Measurements from ENCODE around the gene TOMM20.

TOMM20 gene

DNA sequence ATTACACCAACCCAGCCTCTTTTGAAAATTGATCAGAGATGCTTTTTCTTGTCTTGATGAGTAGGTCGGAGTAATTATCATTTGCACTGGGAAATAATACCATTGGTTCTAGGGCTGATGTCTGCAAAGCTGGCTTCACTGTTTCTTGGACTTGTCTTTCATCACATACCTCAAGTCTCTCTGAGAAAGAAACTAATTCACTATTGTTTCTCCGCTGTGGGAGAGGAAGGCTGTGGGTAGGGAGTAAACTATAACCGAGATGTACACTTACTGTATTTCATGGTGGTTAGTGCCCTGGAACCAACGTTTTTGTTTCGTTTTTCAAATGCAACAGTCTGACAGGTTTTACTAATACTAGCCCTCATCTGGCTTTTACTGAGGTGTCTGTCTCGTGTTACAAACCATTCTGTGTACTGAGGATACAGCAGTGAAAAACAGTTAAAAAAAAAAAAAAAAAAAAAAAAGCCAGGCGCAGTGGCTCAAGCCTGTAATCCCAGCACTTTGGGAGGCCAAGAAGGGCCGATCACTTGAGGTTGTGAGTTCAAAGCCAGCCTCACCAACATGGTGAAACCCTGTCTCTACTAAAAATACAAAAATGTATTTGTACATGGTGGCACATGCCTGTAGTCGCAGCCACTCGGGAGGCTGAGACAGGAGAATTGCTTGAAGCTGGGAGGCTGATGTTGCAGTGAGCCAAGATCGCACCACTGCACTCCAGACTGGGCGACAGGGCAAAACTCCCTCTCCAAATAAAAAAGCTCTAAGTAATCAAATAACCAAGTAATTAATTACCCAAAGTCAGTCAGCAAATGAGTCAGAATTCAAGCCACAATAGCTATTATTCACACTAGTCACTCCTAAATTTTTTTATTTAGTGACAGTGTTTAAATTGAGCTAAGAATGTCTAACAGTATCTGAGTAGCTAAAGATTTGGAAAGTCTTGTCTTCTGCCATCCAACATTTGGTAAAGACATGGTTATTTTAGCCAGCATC, 23.3 kb downstream of the TOMM20 start (continued):
- TF ChIP-seq ZNF792 (tag by site-specific recombination; IDR thresholded peaks at IDR 0.05), result no peak
- TF ChIP-seq ZNF623 (tag by site-specific recombination; IDR thresholded peaks at IDR 0.05), result no peak
- TF ChIP-seq MEIS1 (CRISPR knock-in tag; IDR thresholded peaks at IDR 0.05; ENCODE audit: borderline replicate concordance), result no peak
- TF ChIP-seq KLF9 (tag by site-specific recombination; IDR thresholded peaks at IDR 0.05; ENCODE audit: low read depth), result no peak
- TF ChIP-seq, protein P1, sequence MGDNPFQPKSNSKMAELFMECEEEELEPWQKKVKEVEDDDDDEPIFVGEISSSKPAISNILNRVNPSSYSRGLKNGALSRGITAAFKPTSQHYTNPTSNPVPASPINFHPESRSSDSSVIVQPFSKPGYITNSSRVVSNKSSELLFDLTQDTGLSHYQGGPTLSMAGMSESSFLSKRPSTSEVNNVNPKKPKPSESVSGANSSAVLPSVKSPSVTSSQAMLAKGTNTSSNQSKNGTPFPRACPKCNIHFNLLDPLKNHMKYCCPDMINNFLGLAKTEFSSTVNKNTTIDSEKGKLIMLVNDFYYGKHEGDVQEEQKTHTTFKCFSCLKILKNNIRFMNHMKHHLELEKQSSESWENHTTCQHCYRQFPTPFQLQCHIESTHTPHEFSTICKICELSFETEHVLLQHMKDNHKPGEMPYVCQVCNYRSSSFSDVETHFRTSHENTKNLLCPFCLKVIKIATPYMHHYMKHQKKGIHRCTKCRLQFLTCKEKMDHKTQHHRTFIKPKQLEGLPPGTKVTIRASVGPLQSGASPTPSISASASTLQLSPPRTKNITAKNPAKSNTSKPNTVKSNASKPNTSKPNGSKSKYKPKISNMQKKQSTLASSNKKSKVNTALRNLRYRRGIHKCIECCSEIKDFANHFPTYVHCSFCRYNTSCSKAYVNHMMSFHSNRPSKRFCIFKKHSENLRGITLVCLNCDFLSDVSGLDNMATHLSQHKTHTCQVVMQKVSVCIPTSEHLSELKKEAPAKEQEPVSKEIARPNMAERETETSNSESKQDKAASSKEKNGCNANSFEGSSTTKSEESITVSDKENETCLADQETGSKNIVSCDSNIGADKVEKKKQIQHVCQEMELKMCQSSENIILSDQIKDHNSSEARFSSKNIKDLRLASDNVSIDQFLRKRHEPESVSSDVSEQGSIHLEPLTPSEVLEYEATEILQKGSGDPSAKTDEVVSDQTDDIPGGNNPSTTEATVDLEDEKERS (tag by site-specific recombination; IDR thresholded peaks at IDR 0.05), result no peak
- TF ChIP-seq ZNF521 (tag by site-specific recombination; IDR thresholded peaks at IDR 0.05), result no peak
- no peak for TF ChIP-seq ZNF221 (tag by site-specific recombination; IDR thresholded peaks at IDR 0.05; ENCODE audit: borderline replicate concordance)
- peak; percentile 44 for TF ChIP-seq GLIS1 (tag by site-specific recombination; IDR thresholded peaks at IDR 0.05)
- TF ChIP-seq ZBTB20 (tag by site-specific recombination; IDR thresholded peaks at IDR 0.05), result no peak
- no peak; the same call in 1 of the 2 replicates for TF ChIP-seq ZNF18 (tag by site-specific recombination; IDR thresholded peaks at IDR 0.05)
- TF ChIP-seq ZNF214 (tag by site-specific recombination; IDR thresholded peaks at IDR 0.05; ENCODE audit: borderline replicate concordance), result no peak
- TF ChIP-seq WT1 (tag by site-specific recombination; IDR thresholded peaks at IDR 0.05), result peak; percentile 70
- no peak for TF ChIP-seq ZNF768 (tag by site-specific recombination; IDR thresholded peaks at IDR 0.05)
- TF ChIP-seq ZNF513 (tag by site-specific recombination; IDR thresholded peaks at IDR 0.05), result no peak
- no peak for TF ChIP-seq ZNF37A (tag by site-specific recombination; IDR thresholded peaks at IDR 0.05)
- TF ChIP-seq, protein P2, sequence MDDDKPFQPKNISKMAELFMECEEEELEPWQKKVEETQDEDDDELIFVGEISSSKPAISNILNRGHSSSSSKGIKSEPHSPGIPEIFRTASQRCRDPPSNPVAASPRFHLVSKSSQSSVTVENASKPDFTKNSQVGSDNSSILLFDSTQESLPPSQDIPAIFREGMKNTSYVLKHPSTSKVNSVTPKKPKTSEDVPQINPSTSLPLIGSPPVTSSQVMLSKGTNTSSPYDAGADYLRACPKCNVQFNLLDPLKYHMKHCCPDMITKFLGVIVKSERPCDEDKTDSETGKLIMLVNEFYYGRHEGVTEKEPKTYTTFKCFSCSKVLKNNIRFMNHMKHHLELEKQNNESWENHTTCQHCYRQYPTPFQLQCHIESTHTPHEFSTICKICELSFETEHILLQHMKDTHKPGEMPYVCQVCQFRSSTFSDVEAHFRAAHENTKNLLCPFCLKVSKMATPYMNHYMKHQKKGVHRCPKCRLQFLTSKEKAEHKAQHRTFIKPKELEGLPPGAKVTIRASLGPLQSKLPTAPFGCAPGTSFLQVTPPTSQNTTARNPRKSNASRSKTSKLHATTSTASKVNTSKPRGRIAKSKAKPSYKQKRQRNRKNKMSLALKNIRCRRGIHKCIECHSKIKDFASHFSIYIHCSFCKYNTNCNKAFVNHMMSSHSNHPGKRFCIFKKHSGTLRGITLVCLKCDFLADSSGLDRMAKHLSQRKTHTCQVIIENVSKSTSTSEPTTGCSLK (tag by site-specific recombination; IDR thresholded peaks at IDR 0.05), result no peak
- TF ChIP-seq ZNF645 (tag by site-specific recombination; IDR thresholded peaks at IDR 0.05), result no peak
- no peak for TF ChIP-seq KLF1 (tag by site-specific recombination; IDR thresholded peaks at IDR 0.05)
- TF ChIP-seq OVOL3 (tag by site-specific recombination; IDR thresholded peaks at IDR 0.05), result no peak
- TF ChIP-seq ZNF555 (tag by site-specific recombination; conservative IDR thresholded peaks at IDR 0.05), result no peak
- 0 out of 2 replicates have a peak, but pooled peaks have one; percentile 45 for TF ChIP-seq ZNF501 (tag by site-specific recombination; IDR thresholded peaks at IDR 0.05)
- peak; percentile 60 for TF ChIP-seq ZNF660 (tag by site-specific recombination; IDR thresholded peaks at IDR 0.05)
- no peak for TF ChIP-seq ZNF776 (tag by site-specific recombination; IDR thresholded peaks at IDR 0.05; ENCODE audit: borderline replicate concordance)
- TF ChIP-seq ZNF114 (tag by site-specific recombination; IDR thresholded peaks at IDR 0.05), result no peak
- TF ChIP-seq, protein P3, sequence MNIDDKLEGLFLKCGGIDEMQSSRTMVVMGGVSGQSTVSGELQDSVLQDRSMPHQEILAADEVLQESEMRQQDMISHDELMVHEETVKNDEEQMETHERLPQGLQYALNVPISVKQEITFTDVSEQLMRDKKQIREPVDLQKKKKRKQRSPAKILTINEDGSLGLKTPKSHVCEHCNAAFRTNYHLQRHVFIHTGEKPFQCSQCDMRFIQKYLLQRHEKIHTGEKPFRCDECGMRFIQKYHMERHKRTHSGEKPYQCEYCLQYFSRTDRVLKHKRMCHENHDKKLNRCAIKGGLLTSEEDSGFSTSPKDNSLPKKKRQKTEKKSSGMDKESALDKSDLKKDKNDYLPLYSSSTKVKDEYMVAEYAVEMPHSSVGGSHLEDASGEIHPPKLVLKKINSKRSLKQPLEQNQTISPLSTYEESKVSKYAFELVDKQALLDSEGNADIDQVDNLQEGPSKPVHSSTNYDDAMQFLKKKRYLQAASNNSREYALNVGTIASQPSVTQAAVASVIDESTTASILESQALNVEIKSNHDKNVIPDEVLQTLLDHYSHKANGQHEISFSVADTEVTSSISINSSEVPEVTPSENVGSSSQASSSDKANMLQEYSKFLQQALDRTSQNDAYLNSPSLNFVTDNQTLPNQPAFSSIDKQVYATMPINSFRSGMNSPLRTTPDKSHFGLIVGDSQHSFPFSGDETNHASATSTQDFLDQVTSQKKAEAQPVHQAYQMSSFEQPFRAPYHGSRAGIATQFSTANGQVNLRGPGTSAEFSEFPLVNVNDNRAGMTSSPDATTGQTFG (tag by site-specific recombination; IDR thresholded peaks at IDR 0.05; ENCODE audit: borderline replicate concordance), result no peak
- no peak for TF ChIP-seq ZNF701 (tag by site-specific recombination; IDR thresholded peaks at IDR 0.05)
- TF ChIP-seq PRDM1 (tag by site-specific recombination; IDR thresholded peaks at IDR 0.05), result peak; percentile 54
